Muscle layer of duodenum (tissue), 2 donors: Measurements from ENCODE around the gene AP5Z1.

Source experiments
- H3K27ac ChIP-seq: one replicate; pipeline ENCODE4 v1.7.0; 2013; ENCODE audit warnings: mild to moderate bottlenecking, low read length
- H3K27me3 ChIP-seq: one replicate; pipeline ENCODE4 v1.7.0; 2013; ENCODE audit warnings: low read depth, mild to moderate bottlenecking, control low read depth, low read length
- H3K36me3 ChIP-seq, 2 donors: one replicate each; pipeline ENCODE4 v1.7.0; 2013; ENCODE audit warnings: low read length in 2 of 2, control low read depth in 1 of 2, mild to moderate bottlenecking in 1 of 2; ENCODE audit not compliant: insufficient read depth in 2 of 2, control insufficient read depth in 1 of 2
- H3K4me1 ChIP-seq, 2 donors: one replicate each; pipeline ENCODE4 v1.7.0; 2013; ENCODE audit warnings: low read length in 2 of 2, mild to moderate bottlenecking in 2 of 2, control low read depth in 1 of 2, moderate library complexity in 1 of 2; ENCODE audit not compliant: insufficient read depth in 2 of 2, control insufficient read depth in 1 of 2
- H3K4me3 ChIP-seq, 2 donors: one replicate each; pipeline ENCODE4 v1.7.0; 2013; ENCODE audit warnings: low read length in 2 of 2, low read depth in 1 of 2, mild to moderate bottlenecking in 1 of 2
- H3K9me3 ChIP-seq, 2 donors: one replicate each; pipeline ENCODE4 v1.7.0; 2013; ENCODE audit warnings: low read length in 2 of 2, control low read depth in 1 of 2, mild to moderate bottlenecking in 1 of 2; ENCODE audit not compliant: control insufficient read depth in 1 of 2
- donor health status: healthy.

Gene AP5Z1

DNA sequence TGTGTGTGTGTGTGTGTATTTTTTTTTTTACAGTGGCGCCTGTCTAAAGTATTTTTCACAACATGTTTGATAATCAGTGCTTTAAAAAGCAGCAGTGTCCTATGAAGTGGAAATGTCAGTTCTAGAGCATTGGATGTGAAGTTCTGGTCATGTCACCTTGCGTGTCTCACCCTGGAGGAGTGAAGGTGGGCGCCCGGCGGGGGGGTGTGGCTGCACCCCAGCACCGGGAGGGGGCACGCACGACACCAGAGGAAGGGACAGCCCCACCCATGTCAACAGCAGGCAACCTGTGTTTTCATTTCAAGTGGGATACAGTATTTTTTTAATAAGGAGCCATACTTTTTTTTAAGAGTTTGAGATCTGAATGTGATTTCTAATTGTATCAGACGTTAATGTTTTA is 4.5 kb upstream of the AP5Z1 start:
- Histone ChIP-seq H3K9me3 (no peaks in the 10 kb centered on the region), H3K4me1 (peaks cover 5 to 29% of the 10 kb centered on the region in 2 donors), H3K27me3 (no peaks in the 10 kb centered on the region), H3K4me3 (no peak overlapping the region), H3K27ac (no peak overlapping the region), H3K36me3 (peaks cover 0 to 4% of the 10 kb centered on the region in 2 donors)

DNA sequence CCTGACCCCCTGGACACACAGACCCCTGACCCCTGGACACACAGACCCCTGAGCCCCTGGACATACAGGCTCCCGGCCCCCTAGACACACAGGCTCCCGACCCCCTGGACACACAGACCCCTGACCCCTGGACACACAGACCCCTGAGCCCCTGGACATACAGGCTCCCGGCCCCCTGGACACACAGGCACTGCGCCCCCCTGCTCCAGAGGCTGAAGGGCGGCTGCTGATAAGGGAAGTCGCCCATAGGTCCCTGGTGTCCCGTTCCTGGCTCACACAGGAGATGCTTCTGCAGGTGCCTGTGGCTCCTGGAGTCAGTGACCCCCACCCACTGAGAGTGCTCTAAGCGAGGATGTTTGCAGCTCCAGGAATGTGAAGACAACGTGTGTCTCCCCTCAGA is 3.7 kb upstream of the AP5Z1 start:
- no peak overlapping the region for H3K27ac ChIP-seq
- H3K4me1 ChIP-seq: peaks cover 7 to 29% of the 10 kb centered on the region in 2 donors
- no peak overlapping the region for H3K4me3 ChIP-seq
- H3K36me3 ChIP-seq: peaks cover 0 to 6% of the 10 kb centered on the region in 2 donors
- H3K9me3 ChIP-seq: no peaks in the 10 kb centered on the region
- H3K27me3 ChIP-seq: no peaks in the 10 kb centered on the region

DNA sequence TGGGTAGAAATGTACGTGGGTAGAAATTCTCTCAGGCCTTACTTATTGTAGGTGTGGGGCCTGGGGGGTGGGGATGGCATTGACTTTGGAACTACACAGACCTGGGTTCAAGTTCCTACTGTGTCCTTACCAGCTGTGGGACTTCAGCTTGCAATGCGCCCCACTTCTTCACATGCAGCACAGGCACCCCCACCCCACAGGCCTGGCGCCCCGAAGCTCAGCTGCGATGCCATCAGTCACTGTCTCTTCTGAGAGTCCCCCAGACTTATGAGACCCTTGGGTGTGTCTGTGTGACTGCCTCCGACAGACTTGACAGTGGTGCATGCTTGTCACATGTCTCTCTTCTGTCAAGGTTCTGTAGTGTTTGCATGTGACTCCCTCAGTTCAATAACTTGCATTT is 3.1 kb upstream of the AP5Z1 start:
- H3K4me1 ChIP-seq: peaks cover 11 to 33% of the 10 kb centered on the region in 2 donors
- H3K4me3 ChIP-seq: no peak overlapping the region
- H3K27me3 ChIP-seq: no peaks in the 10 kb centered on the region
- H3K27ac ChIP-seq: no peak overlapping the region
- H3K9me3 ChIP-seq: no peaks in the 10 kb centered on the region
- peaks cover 0 to 6% of the 10 kb centered on the region in 2 donors for H3K36me3 ChIP-seq

DNA sequence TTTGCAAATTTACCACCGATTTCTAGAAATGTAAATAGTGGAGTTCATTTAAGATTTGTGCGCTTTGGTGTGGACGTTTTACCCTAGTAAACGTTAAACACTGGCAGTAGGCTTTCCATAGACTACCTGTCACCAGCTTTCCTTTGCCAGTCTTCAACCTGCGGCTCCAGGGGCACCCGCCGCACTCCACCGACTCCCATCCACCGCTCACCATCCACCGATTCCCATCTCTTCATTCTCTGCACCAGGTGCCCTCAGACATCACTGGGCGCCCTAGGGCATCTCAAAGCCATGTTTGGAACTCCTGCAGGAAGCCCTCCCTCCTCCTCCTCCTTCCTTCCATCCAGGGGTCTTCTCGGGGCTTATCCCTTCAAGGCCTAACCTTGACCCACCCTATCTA is 1.4 kb upstream of the AP5Z1 start:
- H3K9me3 ChIP-seq: no peaks in the 10 kb centered on the region
- H3K27me3 ChIP-seq: no peaks in the 10 kb centered on the region
- H3K4me1 ChIP-seq: peaks cover 11 to 41% of the 10 kb centered on the region in 2 donors
- H3K4me3 ChIP-seq: peak overlapping the region in 1 of 2 donors; percentile 94
- peaks cover 0 to 6% of the 10 kb centered on the region in 2 donors for H3K36me3 ChIP-seq
- no peak overlapping the region for H3K27ac ChIP-seq

DNA sequence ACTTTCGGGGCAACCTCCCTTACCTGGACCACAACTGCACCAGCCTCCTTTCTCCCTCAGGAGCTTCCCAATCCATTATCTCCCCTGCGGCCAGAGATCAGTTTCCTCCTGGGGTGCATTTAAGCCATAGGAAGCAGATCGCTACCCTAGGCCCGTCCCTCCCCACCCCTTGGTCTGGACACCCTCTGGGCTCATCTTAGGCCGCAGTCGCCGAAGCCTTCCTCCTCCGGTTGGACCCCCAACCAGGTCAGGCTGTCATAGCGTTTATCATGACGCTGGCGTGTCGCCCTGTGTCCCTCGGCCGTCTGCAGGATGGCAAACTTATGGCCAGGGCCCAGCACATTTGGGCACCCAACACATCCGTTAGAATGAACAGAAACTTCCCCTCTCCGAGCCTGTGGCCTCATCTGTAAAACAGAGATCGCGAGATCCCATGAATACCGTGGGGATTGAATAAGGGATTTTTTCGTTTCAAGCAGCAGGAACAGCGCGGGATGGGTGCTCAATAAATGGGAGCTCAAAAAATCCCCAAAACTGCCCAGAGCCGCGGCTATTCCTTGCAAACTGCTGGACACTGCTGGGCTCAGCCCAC is 669 bp upstream of the AP5Z1 start:
- Histone ChIP-seq H3K36me3 (peaks cover 0 to 6% of the 10 kb centered on the region in 2 donors), H3K4me1 (peaks cover 11 to 40% of the 10 kb centered on the region in 2 donors), H3K27me3 (no peaks in the 10 kb centered on the region), H3K9me3 (no peaks in the 10 kb centered on the region), H3K4me3 (peak overlapping the region; percentile 94 to 98), H3K27ac (peak overlapping the region; percentile 98)

DNA sequence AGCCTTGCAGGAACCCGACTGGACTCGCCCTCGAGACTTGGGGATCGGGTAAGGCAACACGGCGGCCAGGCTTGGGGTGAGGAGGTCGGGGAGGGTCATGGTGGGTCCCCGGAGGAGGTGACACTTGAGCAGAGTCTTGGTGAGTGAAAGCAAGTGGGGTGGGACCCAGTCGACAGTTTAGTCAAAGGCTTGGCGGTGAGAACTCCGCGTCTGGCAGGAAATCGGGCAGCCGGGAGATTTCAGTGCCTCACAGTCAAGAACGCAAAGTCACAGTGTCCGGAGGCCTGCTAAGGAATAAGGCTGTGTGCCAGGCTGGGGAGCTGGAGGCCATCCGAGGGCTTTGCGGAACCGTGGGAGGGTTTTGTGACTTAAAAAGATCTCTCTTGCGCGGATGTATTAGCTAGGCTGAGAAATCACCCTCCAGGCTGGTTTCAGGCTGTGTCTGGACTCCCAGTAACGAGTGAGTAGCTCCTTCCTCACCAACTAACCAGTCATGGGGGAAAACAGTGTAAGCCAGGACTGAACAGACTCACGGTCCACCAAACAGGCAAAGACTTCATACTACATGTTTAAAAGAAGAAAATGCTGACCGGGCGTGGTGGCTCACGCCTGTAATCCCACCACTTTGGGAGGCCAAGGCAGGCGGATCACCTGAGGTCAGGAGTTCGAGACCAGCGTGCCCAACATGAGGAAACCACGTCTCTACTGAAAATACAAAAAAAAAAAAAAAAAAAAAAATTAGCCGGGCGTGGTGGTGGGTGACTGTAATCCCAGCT is 613 bp downstream of the AP5Z1 start:
- peaks cover 11 to 35% of the 10 kb centered on the region in 2 donors for H3K4me1 ChIP-seq
- no peaks in the 10 kb centered on the region for H3K27me3 ChIP-seq
- H3K36me3 ChIP-seq: peaks cover 0 to 10% of the 10 kb centered on the region in 2 donors
- no peaks in the 10 kb centered on the region for H3K9me3 ChIP-seq
- H3K27ac ChIP-seq: peak overlapping the region; percentile 98
- peak overlapping the region; percentile 94 to 98 for H3K4me3 ChIP-seq

DNA sequence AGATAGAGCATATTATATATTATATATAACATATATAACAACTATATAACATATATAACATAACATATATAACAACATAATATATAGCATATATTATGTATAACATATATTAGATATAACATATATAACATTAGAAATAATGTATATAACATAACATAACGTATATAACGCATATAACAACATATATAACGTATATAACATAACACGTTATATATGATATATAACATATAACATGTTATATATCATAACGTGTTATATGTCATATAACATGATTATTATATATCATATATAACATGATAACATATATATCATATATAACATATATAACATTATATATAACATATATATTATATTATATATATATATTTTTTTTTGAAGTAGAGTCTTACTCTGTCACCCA is 3.7 kb downstream of the AP5Z1 start:
- H3K27ac ChIP-seq: no peak overlapping the region
- H3K9me3 ChIP-seq: no peaks in the 10 kb centered on the region
- H3K36me3 ChIP-seq: peaks cover 21 to 41% of the 10 kb centered on the region in 2 donors
- H3K27me3 ChIP-seq: no peaks in the 10 kb centered on the region
- peaks cover 11 to 28% of the 10 kb centered on the region in 2 donors for H3K4me1 ChIP-seq
- H3K4me3 ChIP-seq: no peak overlapping the region

DNA sequence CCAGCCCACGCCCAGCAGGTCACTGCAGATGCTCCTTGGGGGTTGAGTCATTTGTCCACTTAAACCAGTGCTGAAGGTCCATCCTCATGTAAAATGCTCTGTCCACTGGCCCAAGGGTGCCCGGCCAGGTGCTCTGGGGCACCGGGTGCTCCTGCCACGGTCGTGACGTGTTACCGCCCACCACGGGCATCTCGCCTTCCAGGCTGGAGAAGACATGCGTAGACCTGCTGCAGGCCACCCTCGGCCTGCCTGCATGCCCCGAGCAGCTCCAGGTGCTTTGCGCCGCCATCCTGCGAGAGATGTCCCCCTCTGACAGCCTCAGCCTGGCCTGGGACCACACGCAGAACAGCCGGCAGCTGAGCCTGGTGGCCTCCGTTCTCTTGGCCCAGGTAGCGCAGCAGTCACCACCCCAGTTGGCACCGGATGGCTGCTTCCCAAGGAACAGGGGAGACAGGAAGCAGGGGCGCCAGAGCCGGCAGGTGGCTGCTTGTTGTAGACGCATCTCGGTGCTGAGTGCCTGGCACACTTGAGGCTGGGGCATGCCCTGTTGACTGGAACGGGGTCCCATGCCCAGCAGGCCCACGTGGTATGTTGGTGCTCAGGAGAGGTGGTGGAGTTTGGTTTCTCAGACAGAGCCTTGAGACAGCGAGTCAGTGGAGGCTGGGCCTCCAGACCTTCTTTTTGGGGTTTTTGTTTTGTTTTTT is 6.1 kb downstream of the AP5Z1 start:
- Histone ChIP-seq H3K27me3 (no peaks in the 10 kb centered on the region), H3K4me1 (peaks cover 5 to 18% of the 10 kb centered on the region in 2 donors), H3K27ac (no peak overlapping the region), H3K9me3 (no peaks in the 10 kb centered on the region), H3K36me3 (peaks cover 28 to 59% of the 10 kb centered on the region in 2 donors), H3K4me3 (no peak overlapping the region)

DNA sequence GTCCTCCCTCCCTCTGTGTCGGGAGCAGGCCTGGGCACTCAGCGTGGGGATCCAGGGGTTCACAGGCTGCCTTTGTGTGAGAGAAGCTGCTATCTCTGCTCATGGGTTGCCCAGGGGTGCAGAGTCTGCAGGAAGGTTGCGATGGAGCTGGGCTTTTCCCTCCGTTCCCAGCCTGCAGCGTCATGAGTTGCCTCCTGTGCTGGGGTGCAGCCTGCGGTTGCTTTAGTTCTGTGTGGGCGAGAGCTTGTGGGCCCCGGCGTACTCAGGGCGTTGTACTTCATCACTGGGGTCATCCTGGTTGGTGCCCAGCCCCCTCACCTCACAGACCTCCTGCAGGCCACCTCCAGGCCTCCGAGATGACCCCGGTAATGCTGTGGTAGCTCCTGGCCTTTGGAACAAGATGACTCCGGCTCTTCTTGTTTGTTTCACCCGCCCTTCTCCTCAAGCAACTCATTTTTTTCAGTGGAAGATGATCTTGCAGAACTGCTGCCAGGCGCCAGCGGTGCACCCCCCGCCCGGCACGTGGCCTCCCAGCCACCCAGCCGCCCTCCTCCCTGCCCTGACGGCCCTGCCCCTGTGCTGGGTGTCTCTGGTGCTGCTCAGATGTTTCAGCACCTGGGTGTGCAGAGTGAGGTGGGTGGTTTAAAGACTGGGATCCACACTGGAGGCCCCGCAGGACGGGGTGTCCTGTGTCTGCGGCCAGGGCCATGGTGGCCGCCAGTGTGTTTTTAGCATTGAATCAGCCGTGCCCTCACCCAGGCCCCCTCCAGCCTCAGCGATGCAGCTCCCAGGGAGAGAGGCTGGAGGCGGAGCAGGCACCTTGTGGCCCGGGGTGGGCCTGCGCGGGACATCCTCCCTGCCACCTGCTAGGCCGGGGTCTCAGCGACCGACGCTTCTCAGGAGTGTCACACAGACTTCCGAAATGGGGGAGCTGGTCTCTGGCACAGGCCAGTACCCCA is 7.2 kb downstream of the AP5Z1 start:
- H3K4me3 ChIP-seq: no peak overlapping the region
- no peak overlapping the region for H3K27ac ChIP-seq
- peaks cover 29 to 70% of the 10 kb centered on the region in 2 donors for H3K36me3 ChIP-seq
- peaks cover 0 to 9% of the 10 kb centered on the region in 2 donors for H3K4me1 ChIP-seq
- no peaks in the 10 kb centered on the region for H3K27me3 ChIP-seq
- no peaks in the 10 kb centered on the region for H3K9me3 ChIP-seq

DNA sequence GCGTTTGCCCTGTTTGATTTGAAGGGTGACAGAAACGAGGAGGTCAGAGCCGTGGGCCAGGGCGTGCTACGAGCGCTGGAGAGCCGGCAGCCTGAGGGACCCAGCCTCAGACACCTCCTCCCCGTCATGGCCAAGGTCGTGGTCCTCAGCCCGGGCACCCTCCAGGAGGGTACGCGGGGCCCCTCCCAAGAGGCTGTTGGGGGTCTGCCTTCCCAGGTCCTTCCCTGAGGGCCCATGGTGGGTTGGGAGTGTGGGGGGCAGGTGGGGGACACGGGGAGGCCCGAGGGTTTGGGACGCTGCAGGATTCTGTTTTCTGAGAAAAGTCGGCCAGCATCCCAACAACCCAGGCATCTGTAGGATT is 7.8 kb downstream of the AP5Z1 start:
- H3K36me3 ChIP-seq: peaks cover 30 to 77% of the 10 kb centered on the region in 2 donors
- H3K4me3 ChIP-seq: no peak overlapping the region

More for the DNA sequence above, 7.8 kb downstream of the AP5Z1 start:
- peaks cover 0 to 2% of the 10 kb centered on the region in 2 donors for H3K4me1 ChIP-seq
- H3K27ac ChIP-seq: no peak overlapping the region
- H3K9me3 ChIP-seq: no peaks in the 10 kb centered on the region
- no peaks in the 10 kb centered on the region for H3K27me3 ChIP-seq
